Sigmoid colon (tissue), 7 donors: ENCODE measurements around the gene MRPL50. TPM values are rescaled to one million over a fixed set of nuclear protein-coding genes. Genes with fewer than 3 reads are reported as not detected.

Source experiments
- DNase-seq: peaks from one replicate; pipeline ENCODE4 v3.0.0-alpha.2; 2019
- H3K27ac ChIP-seq, 4 donors: fragments of 200-600 bp; sonication (generic); one replicate each; pipeline ENCODE4 v1.5.1; 2016 to 2019; ENCODE audit warnings: mild to moderate bottlenecking in 1 of 4
- H3K27me3 ChIP-seq, 3 donors: fragments of 200-600 bp; sonication (generic); one replicate each; pipeline ENCODE4 v1.5.1; 2019; ENCODE audit warnings: mild to moderate bottlenecking in 1 of 3
- H3K36me3 ChIP-seq, 4 donors: fragments of 200-600 bp; sonication (generic); one replicate each; pipeline ENCODE4 v1.5.1; 2016 to 2019
- H3K4me1 ChIP-seq, 4 donors: fragments of 200-600 bp; sonication (generic); one replicate each; pipeline ENCODE4 v1.5.1; 2017 to 2019
- H3K4me3 ChIP-seq, 4 donors: fragments of 200-600 bp; sonication (generic); one replicate each; pipeline ENCODE4 v1.5.1; 2017 to 2019; ENCODE audit warnings: mild to moderate bottlenecking in 2 of 4, moderate library complexity in 1 of 4
- H3K9me3 ChIP-seq, 4 donors: fragments of 200-600 bp in 3 of 4; sonication (generic) in 3 of 4; one replicate each; pipeline versions ENCODE4 v1.5.1 to v1.6.1; 2013 to 2019
- EP300 ChIP-seq, 4 donors: sonication (generic); formaldehyde crosslinking; IDR thresholded peaks; one replicate each; pipeline ENCODE4 v1.6.1; 2017; ENCODE audit warnings: antibody characterized with exemption in 4 of 4
- POLR2A ChIP-seq, 2 donors: fragments of 450-650 bp; IDR thresholded peaks; one replicate each; pipeline ENCODE4 v1.6.1; 2016; ENCODE audit warnings: antibody characterized with exemption in 2 of 2, mild to moderate bottlenecking in 2 of 2, moderate library complexity in 2 of 2
- POLR2AphosphoS5 ChIP-seq, 4 donors: sonication (generic); formaldehyde crosslinking; IDR thresholded peaks; one replicate each; pipeline ENCODE4 v1.6.1; 2017; ENCODE audit warnings: antibody characterized with exemption in 4 of 4
- WGBS, 2 donors: extraction: QIAGEN DNeasy Blood & Tissue Kit; methylation state at CpG; one replicate each; pipeline ENCODE4 v1.1.7; 2013; 5-methylcytosine and 5-hydroxymethylcytosine counted together
- intact Hi-C: fragments of 100-400 bp; cut with DNase I; formaldehyde crosslinking; loops from one replicate; pipeline ENCODE4 v1.15.1; 2023
- polyA plus RNA-seq, 3 donors: library from polyadenylated mRNA; stranded (reverse); fragments of 200-250 nt; gene quantifications; one replicate each; pipeline ENCODE4 v1.2.3, GENCODE V29; 2013
- total RNA-seq, 4 donors: library from RNA; depleted of rRNA; stranded (reverse); fragments of >200 nt; gene quantifications; one replicate each; pipeline ENCODE4 v1.1.0, GENCODE V29; 2016
- TF ChIP-seq, protein P1 (sequence below), 4 experiments: fragments of 450-650 bp in 3 of 4; fragments of 200-600 bp in 1 of 4; IDR thresholded peaks; one replicate each; pipeline ENCODE4 v1.5.1; 2016 to 2019; ENCODE audit warnings: antibody characterized with exemption in 4 of 4, mild to moderate bottlenecking in 3 of 4, moderate library complexity in 2 of 4
- donor health status: healthy with polysubstance abuse.
- donor health status: Bipolar disorder and iron deficiency.
- donor health status: healthy.

Gene MRPL50
- total RNA-seq (10 to 100 TPM; 10.0 to 15.3 (median 12.3) TPM), polyA plus RNA-seq (1 to 10 TPM; 5.4 to 9.0 (median 9.0) TPM)

DNA sequence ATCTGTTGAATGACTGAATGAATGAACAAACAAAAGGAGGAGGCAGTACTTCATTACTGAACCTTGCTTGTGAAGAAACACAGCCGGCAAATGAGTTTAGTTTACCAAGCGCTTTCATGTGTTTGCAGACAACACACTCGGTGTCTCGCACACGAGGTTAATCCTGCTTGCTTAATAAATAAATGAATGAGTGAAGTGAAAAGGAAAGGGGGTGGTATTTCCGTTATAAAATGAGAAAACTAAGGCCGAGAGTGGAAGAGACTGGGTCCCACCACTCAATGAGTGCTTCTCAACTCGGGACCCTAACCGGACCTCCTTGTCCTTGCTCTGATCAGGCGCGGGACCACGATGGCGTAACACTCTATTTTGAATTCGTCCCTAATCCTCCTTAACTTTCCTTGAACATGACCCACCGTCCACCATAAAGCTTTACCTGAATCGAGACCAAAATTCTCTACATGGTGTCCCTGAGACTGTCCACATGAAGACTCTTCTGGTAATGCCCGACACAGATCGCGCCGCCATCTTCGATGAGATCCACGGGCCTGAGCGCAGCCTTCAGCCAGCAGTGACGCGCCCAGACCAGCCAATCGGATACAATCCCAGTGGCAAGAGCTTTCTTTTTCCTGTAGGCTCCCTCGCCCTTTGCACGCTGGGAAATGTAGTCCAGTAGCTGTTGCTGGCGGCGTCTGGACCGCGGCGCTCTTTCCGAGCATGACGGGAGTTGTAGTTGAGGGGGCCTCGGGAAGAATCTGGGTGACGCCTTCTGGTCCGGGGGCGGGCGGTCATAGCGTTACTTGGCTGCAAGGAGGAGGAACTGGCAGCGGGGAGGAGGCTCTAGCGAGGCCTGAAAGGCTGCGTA is at the start of gene MRPL50, which contains the start of gene ZNF189:
Gene MRPL50, minus strand, starts transcription at position 551 of the 862 bp plus-strand sequence. Its CDS starts 26 bp downstream, at position 525.
Gene ZNF189, plus strand, starts transcription at position 784 of the 862 bp plus-strand sequence. CDS start 306 bp downstream, outside the sequence.
- 0 to 1% methylated on average over 44 of the region's 44 CpGs for WGBS, 2 donors
- Histone ChIP-seq H3K36me3 (peaks cover 14 to 34% (median 26%) of the 10 kb centered on the region in 4 donors), H3K4me1 (peaks cover 0 to 50% (median 37%) of the 10 kb centered on the region in 4 donors), H3K4me3 (peak within 1 kb of the TSS; percentile 57 to 77 (median 66)), H3K9me3 (peaks cover 0 to 4% (median 0%) of the 10 kb centered on the region in 4 donors), H3K27me3 (no peaks in the 10 kb centered on the region), H3K27ac (peak within 1 kb of the TSS; percentile 82 to 92 (median 88))
- TF ChIP-seq EP300 (IDR thresholded peaks at IDR 0.05) (peak in 1 of 4 donors; percentile 9), POLR2A (IDR thresholded peaks at IDR 0.05) (peak; percentile 39 to 68), POLR2AphosphoS5 (IDR thresholded peaks at IDR 0.05) (peak; percentile 79 to 93 (median 87))
- TF ChIP-seq, protein P1, sequence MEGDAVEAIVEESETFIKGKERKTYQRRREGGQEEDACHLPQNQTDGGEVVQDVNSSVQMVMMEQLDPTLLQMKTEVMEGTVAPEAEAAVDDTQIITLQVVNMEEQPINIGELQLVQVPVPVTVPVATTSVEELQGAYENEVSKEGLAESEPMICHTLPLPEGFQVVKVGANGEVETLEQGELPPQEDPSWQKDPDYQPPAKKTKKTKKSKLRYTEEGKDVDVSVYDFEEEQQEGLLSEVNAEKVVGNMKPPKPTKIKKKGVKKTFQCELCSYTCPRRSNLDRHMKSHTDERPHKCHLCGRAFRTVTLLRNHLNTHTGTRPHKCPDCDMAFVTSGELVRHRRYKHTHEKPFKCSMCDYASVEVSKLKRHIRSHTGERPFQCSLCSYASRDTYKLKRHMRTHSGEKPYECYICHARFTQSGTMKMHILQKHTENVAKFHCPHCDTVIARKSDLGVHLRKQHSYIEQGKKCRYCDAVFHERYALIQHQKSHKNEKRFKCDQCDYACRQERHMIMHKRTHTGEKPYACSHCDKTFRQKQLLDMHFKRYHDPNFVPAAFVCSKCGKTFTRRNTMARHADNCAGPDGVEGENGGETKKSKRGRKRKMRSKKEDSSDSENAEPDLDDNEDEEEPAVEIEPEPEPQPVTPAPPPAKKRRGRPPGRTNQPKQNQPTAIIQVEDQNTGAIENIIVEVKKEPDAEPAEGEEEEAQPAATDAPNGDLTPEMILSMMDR (IDR thresholded peaks at IDR 0.05), result no peak
- DNase-seq, result peak; percentile 99
- intact Hi-C loops, result loop anchor here (1.0 to 5.0 kb wide), 3 partner anchors 51 to 1576 kb away; partner anchors contain the start of genes NR4A3 and RNF20

- intact Hi-C loops, result no loop called here
- Histone ChIP-seq H3K4me3 (no peak overlapping the region), H3K4me1 (peaks cover 0 to 9% (median 3%) of the 10 kb centered on the region in 4 donors), H3K9me3 (no peaks in the 10 kb centered on the region), H3K36me3 (no peaks in the 10 kb centered on the region), H3K27ac (no peak overlapping the region), H3K27me3 (no peaks in the 10 kb centered on the region)
- DNase-seq, result no peak
- no peak for TF ChIP-seq POLR2AphosphoS5 (IDR thresholded peaks at IDR 0.05)
- TF ChIP-seq, protein P1 (IDR thresholded peaks at IDR 0.05), result no peak
- no peak for TF ChIP-seq POLR2A (IDR thresholded peaks at IDR 0.05)
- no peak for TF ChIP-seq EP300 (IDR thresholded peaks at IDR 0.05)
These were observed 48.3 kb upstream of the MRPL50 start for GRCh38 chr9:101446732-101447131.

- intact Hi-C loops, result no loop called here
- H3K27me3 ChIP-seq, result no peaks in the 10 kb centered on the region
These were observed 47.1 kb upstream of the MRPL50 start for GRCh38 chr9:101445353-101446029.

GRCh38 chr9:101443364-101443771 is 45.0 kb upstream of the MRPL50 start:
- H3K27me3 ChIP-seq, result no peaks in the 10 kb centered on the region
- intact Hi-C loops, result no loop called here
- peak overlapping the region in 2 of 4 donors; percentile 23 to 63 for H3K27ac ChIP-seq
- peaks cover 0 to 12% (median 0%) of the 10 kb centered on the region in 4 donors for H3K4me1 ChIP-seq
- peak; percentile 69 for DNase-seq
- no peak overlapping the region for H3K4me3 ChIP-seq
- H3K9me3 ChIP-seq, result no peaks in the 10 kb centered on the region
- no peak for TF ChIP-seq POLR2A (IDR thresholded peaks at IDR 0.05)
- TF ChIP-seq POLR2AphosphoS5 (IDR thresholded peaks at IDR 0.05), result peak in 1 of 4 donors; percentile 45
- TF ChIP-seq EP300 (IDR thresholded peaks at IDR 0.05), result peak in 1 of 4 donors; percentile 32
- TF ChIP-seq, protein P1 (IDR thresholded peaks at IDR 0.05), result no peak
- WGBS, 2 donors, result 73 to 79% methylated on average over 9 of the region's 9 CpGs
- H3K36me3 ChIP-seq, result no peaks in the 10 kb centered on the region

More at GRCh38 chr9:101445353-101446029, 47.1 kb upstream of the MRPL50 start:
- 17 to 54% methylated on average over 5 of the region's 5 CpGs for WGBS, 2 donors
- H3K9me3 ChIP-seq, result no peaks in the 10 kb centered on the region
- H3K4me1 ChIP-seq, result peaks cover 0 to 9% (median 3%) of the 10 kb centered on the region in 4 donors
- DNase-seq, result no peak
- no peaks in the 10 kb centered on the region for H3K36me3 ChIP-seq
- H3K4me3 ChIP-seq, result peak overlapping the region in 1 of 4 donors; percentile 8
- TF ChIP-seq POLR2A (IDR thresholded peaks at IDR 0.05) (no peak), POLR2AphosphoS5 (IDR thresholded peaks at IDR 0.05) (no peak), EP300 (IDR thresholded peaks at IDR 0.05) (no peak)
- TF ChIP-seq, protein P1 (IDR thresholded peaks at IDR 0.05), result no peak
- H3K27ac ChIP-seq, result peak overlapping the region in 3 of 4 donors; percentile 22 to 63 (median 48)
